ENCODE results near the gene SBK3.
A peak's percentile ranks its signal among the peaks of the same experiment; 100 is the strongest.

- TF ChIP-seq EZH2 (IDR thresholded peaks at IDR 0.05) (no peak), POLR2AphosphoS5 (IDR thresholded peaks at IDR 0.05; ENCODE audit: borderline replicate concordance, low read depth, low read length) (peak; percentile 56; the same call in 1 of the 2 replicates), FOXP2 (optimal IDR thresholded peaks at IDR 0.05; ENCODE audit: control extremely low read depth, extremely low read length, insufficient read depth) (no peak)
Measured at GRCh38 chr19:55585658-55586339, 40.5 kb upstream of the SBK3 start.

Measured in SK-N-MC (cell line).